IMR-90 (cell line): ENCODE measurements around the gene SEMA4B. TPM values are rescaled to one million over a fixed set of nuclear protein-coding genes. Genes with fewer than 3 reads are reported as not detected.
"Not testable (repeated sequence)": the region's sequence is repeated elsewhere in the genome, so short reads cannot be mapped to it uniquely, and the experiment has no call there.

Experiments used
- ATAC-seq: fragments of 200-7000 bp; cut with Tn5 transposase; 2 replicates; pipeline ENCODE4 v1.9.1; 2020; ENCODE audit warnings: low read depth, mild to moderate bottlenecking, moderate library complexity
- BruUV-seq: library from RNA; stranded (reverse); fragments of 400-500 nt; replicated peaks from 2 replicates; lab custom pipeline; 2021; lab: Mats Ljungman, UMichigan
- CTCF ChIA-PET: fragments of 300-600 bp; formaldehyde crosslinking; extraction: SDS; loops from one replicate; lab custom pipeline; 2021; ENCODE audit warnings: antibody characterized with exemption; lab: Yijun Ruan, JAX
- POLR2A ChIA-PET: fragments of 300-600 bp; sonication (Branson Sonifier 250); formaldehyde crosslinking; loops from one replicate; lab custom pipeline; 2022; ENCODE audit warnings: antibody characterized with exemption; ENCODE audit not compliant: unreplicated experiment; lab: Charles Lee
- DNase-seq: peaks from one replicate; pipeline ENCODE4 v3.0.0; 2013
- H2AFZ ChIP-seq: replicated peaks from 2 replicates; pipeline ENCODE3; 2013; ENCODE audit warnings: low read length, mild to moderate bottlenecking; ENCODE audit not compliant: poor library complexity
- H2AK5ac ChIP-seq: 2 replicates; pipeline ENCODE4 v1.6.1; 2013; ENCODE audit warnings: low read depth, low read length, inconsistent platforms
- H2AK9ac ChIP-seq: replicated peaks from 2 replicates; pipeline ENCODE3; 2013; ENCODE audit warnings: mild to moderate bottlenecking, low read depth, low read length, moderate library complexity; ENCODE audit not compliant: poor library complexity
- H2BK120ac ChIP-seq: 2 replicates; pipeline ENCODE4 v1.6.1; 2013; ENCODE audit warnings: low read depth, low read length, inconsistent platforms
- H2BK15ac ChIP-seq: 3 replicates; pipeline ENCODE4 v1.6.1; 2013; ENCODE audit warnings: low read depth, low read length, inconsistent platforms
- H2BK20ac ChIP-seq: 2 replicates; pipeline ENCODE4 v1.6.1; 2013; ENCODE audit warnings: low read depth, mild to moderate bottlenecking, inconsistent platforms, low read length, moderate library complexity
- H2BK5ac ChIP-seq: 2 replicates; pipeline ENCODE4 v1.6.1; 2013; ENCODE audit warnings: mild to moderate bottlenecking, low read depth, low read length, inconsistent platforms; ENCODE audit not compliant: poor library complexity, severe bottlenecking
- H3K14ac ChIP-seq: replicated peaks from 2 replicates; pipeline ENCODE4 v1.6.1; 2013; ENCODE audit warnings: low read depth, low read length, inconsistent platforms
- H3K18ac ChIP-seq: 2 replicates; pipeline ENCODE4 v1.6.1; 2013; ENCODE audit warnings: low read depth, low read length, control low read depth
- H3K23ac ChIP-seq: 2 replicates; pipeline ENCODE4 v1.6.1; 2013; ENCODE audit warnings: low read depth, low read length, inconsistent platforms
- H3K27ac ChIP-seq: 2 replicates; pipeline ENCODE4 v1.5.1; 2013; ENCODE audit warnings: mild to moderate bottlenecking, control low read depth, low read length; ENCODE audit not compliant: insufficient read depth
- H3K27me3 ChIP-seq: 2 replicates; pipeline ENCODE4 v1.6.1; 2013; ENCODE audit warnings: low read length; ENCODE audit not compliant: control insufficient read depth, insufficient read depth
- H3K36me3 ChIP-seq: 2 replicates; pipeline ENCODE4 v1.6.1; 2013; ENCODE audit warnings: low read length, mixed read lengths; ENCODE audit not compliant: control insufficient read depth, insufficient read depth
- H3K4ac ChIP-seq: 2 replicates; pipeline ENCODE4 v1.6.1; 2013; ENCODE audit warnings: low read depth, low read length, inconsistent platforms
- H3K4me1 ChIP-seq: 2 replicates; pipeline ENCODE4 v1.6.1; 2013; ENCODE audit warnings: low read length, mixed read lengths; ENCODE audit not compliant: control insufficient read depth, insufficient read depth
- H3K4me2 ChIP-seq: 2 replicates; pipeline ENCODE4 v1.6.1; 2013; ENCODE audit warnings: low read depth, mild to moderate bottlenecking, control low read depth, low read length, moderate library complexity
- H3K4me3 ChIP-seq: 2 replicates; pipeline ENCODE4 v1.5.1; 2013; ENCODE audit warnings: low read depth, mild to moderate bottlenecking, control low read depth, low read length, moderate library complexity; ENCODE audit not compliant: insufficient read depth
- H3K56ac ChIP-seq: 2 replicates; pipeline ENCODE4 v1.6.1; 2013; ENCODE audit warnings: low read length, inconsistent platforms; ENCODE audit not compliant: insufficient read depth; ENCODE audit errors: extremely low read depth
- H3K79me1 ChIP-seq, 2 experiments: 2 replicates each; pipeline ENCODE4 v1.6.1; 2013; ENCODE audit warnings: low read length in 2 of 2, inconsistent platforms in 1 of 2, low read depth in 1 of 2
- H3K9ac ChIP-seq: 2 replicates; pipeline ENCODE4 v1.6.1; 2013; ENCODE audit warnings: low read depth, low read length, control low read depth
- H3K9me1 ChIP-seq: 2 replicates; pipeline ENCODE4 v1.6.1; 2013; ENCODE audit warnings: low read length, inconsistent platforms; ENCODE audit not compliant: insufficient read depth
- H3K9me3 ChIP-seq: 2 replicates; pipeline ENCODE4 v1.6.1; 2013; ENCODE audit warnings: low read length; ENCODE audit not compliant: control insufficient read depth, insufficient read depth
- H4K20me1 ChIP-seq: 2 replicates; pipeline ENCODE4 v1.6.1; 2013; ENCODE audit warnings: low read length, inconsistent platforms; ENCODE audit not compliant: insufficient read depth
- H4K5ac ChIP-seq: 2 replicates; pipeline ENCODE4 v1.6.1; 2013; ENCODE audit warnings: mild to moderate bottlenecking, low read depth, low read length, control low read depth
- H4K8ac ChIP-seq, 2 experiments: 2 replicates each; pipeline ENCODE4 v1.6.1; 2013; ENCODE audit warnings: low read depth in 2 of 2, low read length in 2 of 2, control low read depth in 1 of 2, inconsistent platforms in 1 of 2
- H4K91ac ChIP-seq: 2 replicates; pipeline ENCODE4 v1.6.1; 2013; ENCODE audit warnings: low read depth, low read length, inconsistent platforms; ENCODE audit not compliant: insufficient read depth
- WGBS, 2 experiments: methylation state at CpG; one replicate each; pipeline versions ENCODE4 v1.1.5 to v1.1.7; 2013; ENCODE audit warnings: missing lambda C conversion rate in 2 of 2; ENCODE audit not compliant: insufficient read length in 1 of 2; ENCODE audit errors: extremely low coverage in 2 of 2; 5-methylcytosine and 5-hydroxymethylcytosine counted together
- dilution Hi-C: fragments of 300-500 bp; cut with HindIII; formaldehyde crosslinking; loops from one replicate; pipeline ENCODE4 v1.14.3; 2018; ENCODE audit warnings: low sequenced_read_pairs; ENCODE audit not compliant: unreplicated experiment
- in situ Hi-C: fragments of 300-500 bp; cut with MboI; formaldehyde crosslinking; loops from 3 replicates; pipeline ENCODE4 v1.14.3; 2019; ENCODE audit warnings: low sequenced_read_pairs, inconsistent platforms, mixed read lengths
- intact Hi-C: fragments of 100-400 bp; cut with micrococcal nuclease; formaldehyde crosslinking; loops from 2 replicates; pipeline ENCODE4 v1.10.0; 2022
- polyA plus RNA-seq, 3 experiments: library from polyadenylated mRNA; depleted of rRNA; stranded (reverse); fragments of >200 nt; gene quantifications; 2 replicates each; pipeline ENCODE4 v1.2.3, GENCODE V29; 2012; ENCODE audit warnings: low replicate concordance in 1 of 3
- total RNA-seq: library from RNA; depleted of rRNA; stranded (reverse); fragments of >200 nt; gene quantifications from 2 replicates; pipeline ENCODE4 v1.2.3, GENCODE V29; 2012

The SEMA4B gene
- total and polyA plus RNA-seq, 2 of the 4 experiments (the other 2 are of a cell fraction) = 5.0 to 22.5 TPM

DNA sequence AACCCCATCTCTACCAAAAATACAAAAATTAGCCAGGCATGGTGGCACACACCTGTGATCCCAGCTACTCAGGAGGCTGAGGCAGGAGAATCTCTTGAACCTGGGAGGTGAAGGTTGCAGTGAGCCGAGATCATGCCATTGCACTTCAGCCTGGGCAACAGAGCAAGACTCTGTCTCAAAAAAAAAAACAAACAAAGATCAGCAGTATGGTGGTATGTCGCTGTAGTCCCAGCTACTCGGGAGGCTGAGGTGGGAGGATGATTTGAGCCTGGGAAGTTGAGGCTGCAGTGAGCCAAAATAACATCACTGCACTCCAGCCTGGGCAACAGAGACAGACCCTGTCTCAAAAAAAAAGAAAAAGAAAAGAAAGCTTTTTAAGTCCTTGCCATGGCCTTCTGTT is 36.9 kb upstream of the SEMA4B start:
- H2BK15ac ChIP-seq, H3K36me3 ChIP-seq, H3K4ac ChIP-seq, BruUV-seq, H3K4me3 ChIP-seq, H4K5ac ChIP-seq, H3K18ac ChIP-seq, H3K27me3 ChIP-seq, H4K91ac ChIP-seq, H3K4me1 ChIP-seq, H2AFZ ChIP-seq, H3K23ac ChIP-seq, H2AK9ac ChIP-seq, H2BK5ac ChIP-seq, H3K4me2 ChIP-seq, H3K56ac ChIP-seq, H3K79me1 ChIP-seq, H3K9me1 ChIP-seq, H3K9me3 ChIP-seq, POLR2A ChIA-PET, H4K20me1 ChIP-seq, intact Hi-C loops, DNase-seq, H3K9ac ChIP-seq, ATAC-seq, dilution Hi-C loops, H3K27ac ChIP-seq: not testable (repeated sequence)
- Histone ChIP-seq H4K8ac (0 out of 4 replicates have a peak overlapping the region, but pooled peaks have one; percentile 18 to 50), H3K14ac (0 out of 2 replicates have a peak overlapping the region, but pooled peaks have one; percentile 23), H2BK20ac (peak overlapping the region; percentile 76; the same call in 1 of the 2 replicates), H2AK5ac (peak overlapping the region; percentile 58), H2BK120ac (peak overlapping the region; percentile 25; the same call in 1 of the 2 replicates)
- in situ Hi-C loops = loop anchor here (5.0 kb wide), 1 partner anchor 53 kb away; no protein-coding TSS in a partner anchor
- CTCF ChIA-PET = interaction anchor here (0.6 to 2.7 kb wide), 2 partner anchors 57 to 445 kb away, joined by 3 to 11 read pairs; no protein-coding TSS in a partner anchor
- 67% methylated on average over 1 of the region's 3 CpGs; no CpG with 5 or more reads in 1 of the 2 experiments for WGBS, 2 experiments
